GM21723 (cell line): ENCODE data around the gene SSX2IP.
"Not testable (repeated sequence)": the region's sequence is repeated elsewhere in the genome, so short reads cannot be mapped to it uniquely, and the experiment has no call there.

Experiments
- ATAC-seq: cut with Tn5 transposase; IDR thresholded peaks from one replicate; pipeline ENCODE4 v1.9.1; 2021; ENCODE audit warnings: mild to moderate bottlenecking, moderate library complexity; ENCODE audit not compliant: unreplicated experiment

The SSX2IP gene

DNA sequence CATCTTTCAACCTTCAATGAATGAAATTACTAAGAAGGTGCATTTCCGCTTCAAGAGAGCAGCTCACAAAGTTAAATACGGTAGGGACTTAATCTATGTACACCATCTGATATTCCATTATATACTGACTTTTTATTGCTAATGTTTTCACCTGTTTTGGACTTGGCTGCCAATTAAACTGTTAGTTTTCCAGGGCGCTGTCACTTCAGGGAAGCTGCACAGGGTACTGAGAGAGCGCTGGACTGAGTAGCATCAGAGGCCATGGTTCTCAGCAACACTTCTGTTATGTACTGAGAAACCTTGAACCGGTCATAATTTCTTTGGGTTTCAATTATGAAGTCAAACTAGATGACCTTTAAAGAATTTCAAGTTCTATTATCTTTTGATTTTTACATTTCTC is 8.2 kb downstream of the SSX2IP start:
- ATAC-seq = no peak

DNA sequence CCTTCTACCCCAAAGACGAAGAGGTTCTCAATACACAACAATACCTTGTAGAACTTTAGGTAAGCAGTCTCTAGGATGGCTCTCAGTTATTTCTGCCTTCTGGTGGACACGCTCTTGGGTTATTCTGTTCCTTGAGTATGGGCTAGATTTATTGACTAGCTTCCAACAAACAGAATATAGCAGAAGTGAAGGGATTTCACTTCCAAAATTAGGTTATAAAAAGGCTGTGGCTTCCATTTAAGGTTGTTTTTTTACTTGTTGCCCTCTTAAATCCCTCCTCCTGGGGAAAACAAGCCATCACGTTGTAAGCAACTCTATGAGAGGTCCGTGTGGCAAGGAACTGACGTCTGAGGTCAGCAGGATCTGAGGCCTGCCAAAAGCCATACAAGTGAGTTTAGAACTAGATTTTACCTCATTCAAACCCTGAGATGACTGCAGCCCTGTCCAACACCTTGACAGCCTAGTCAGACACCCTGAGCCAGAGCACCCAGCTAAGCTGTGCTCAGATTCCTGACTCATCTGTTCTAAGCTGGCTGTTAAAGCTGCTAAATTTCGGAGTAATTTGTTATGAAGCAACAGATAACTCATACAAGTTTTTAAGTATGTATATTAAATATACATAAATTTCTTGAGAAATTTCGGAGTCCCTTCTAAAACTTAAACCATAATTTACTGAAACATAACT is 12.7 kb downstream of the SSX2IP start:
- ATAC-seq = no peak

DNA sequence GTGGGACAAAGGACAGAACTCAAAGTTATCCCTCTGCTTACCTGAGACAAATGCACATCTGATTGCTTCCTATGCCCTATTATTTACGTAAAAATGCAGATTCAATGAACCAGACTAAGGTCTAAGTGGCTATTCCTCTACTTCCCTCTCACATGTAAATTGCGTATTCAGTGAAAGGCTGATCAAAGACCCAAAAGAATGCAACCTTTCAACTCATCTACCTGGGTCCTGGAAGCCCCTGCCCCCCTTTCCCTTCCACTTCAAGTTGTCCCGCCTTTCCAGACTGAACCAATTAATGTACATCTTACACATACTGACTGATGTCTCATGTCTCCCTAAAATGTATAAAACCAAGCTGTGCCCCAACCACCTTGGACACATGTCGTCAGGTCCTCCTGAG is 14.6 kb downstream of the SSX2IP start:
- no peak for ATAC-seq

GRCh38 chr1:84675106-84675505 is 15.2 kb downstream of the SSX2IP start:
- no peak for ATAC-seq

DNA sequence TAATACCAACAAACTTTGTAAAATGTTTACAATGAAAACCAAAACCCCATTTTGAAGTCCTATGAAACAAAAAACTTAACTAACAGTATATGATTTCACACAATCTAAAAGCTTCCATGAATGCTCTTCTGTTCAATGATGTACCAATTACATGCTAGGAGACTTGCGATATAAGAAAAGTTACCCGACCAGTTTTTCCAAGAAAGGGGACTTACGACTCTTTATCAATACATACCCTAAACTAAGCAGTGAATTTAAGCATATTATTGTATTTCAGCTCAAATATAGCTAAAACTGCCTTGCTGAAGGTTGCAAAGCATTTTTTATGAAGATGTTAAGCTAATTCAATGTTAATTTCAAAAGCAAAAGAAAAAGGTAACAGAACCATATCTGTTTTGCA is 15.6 kb downstream of the SSX2IP start:
- ATAC-seq = no peak

- ATAC-seq = no peak
Measured at GRCh38 chr1:84674021-84674420, 16.2 kb downstream of the SSX2IP start.

GRCh38 chr1:84672080-84672854 is 18.0 kb downstream of the SSX2IP start:
- ATAC-seq = no peak

GRCh38 chr1:84669831-84670230 is 20.4 kb downstream of the SSX2IP start:
- no peak for ATAC-seq

DNA sequence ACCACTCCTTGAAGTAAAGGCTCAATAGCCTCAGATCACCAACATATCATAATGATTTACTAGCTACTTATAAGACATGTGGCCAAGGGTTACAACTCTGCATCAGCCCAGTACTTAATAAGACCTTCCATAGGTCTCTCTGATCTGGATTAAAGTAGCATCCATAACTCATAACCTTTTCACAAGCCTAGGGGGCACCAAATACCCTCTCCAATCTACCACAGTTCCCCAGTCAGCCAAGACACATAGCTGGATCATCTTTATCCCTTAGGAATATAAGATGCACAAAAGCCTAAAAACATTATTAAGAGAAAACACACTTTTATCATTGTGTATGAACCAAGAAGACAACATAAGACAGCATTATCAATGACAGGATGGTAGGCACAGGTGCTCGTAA is 22.1 kb downstream of the SSX2IP start:
- ATAC-seq = no peak

DNA sequence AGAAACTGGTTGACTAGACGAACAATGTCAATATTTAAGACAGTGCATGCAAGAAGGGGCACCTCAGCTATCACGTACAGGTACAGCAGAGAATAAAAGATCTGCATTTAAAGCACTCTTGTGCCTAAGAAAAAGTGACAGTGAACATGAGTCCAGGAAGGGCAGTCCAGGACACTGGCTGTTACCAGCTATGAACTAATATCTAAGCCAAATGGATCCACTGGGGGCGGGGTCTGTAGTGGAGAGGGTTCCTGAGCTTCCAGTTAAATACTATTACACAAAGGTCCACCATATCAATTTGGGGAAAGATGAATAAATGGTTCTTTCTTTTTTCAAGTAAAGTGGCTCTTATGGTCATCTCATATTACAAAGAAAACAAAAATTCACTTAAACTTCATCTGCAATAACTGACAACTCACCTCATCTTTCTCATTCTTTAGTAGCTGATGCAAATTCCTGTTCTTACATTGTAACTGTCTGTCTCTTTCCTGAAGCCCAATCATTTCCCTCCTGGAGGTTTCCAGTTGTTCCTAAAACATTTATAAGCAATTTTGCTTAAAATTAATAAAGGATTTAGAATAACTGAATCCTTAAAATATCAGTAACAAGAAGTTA is 24.5 kb downstream of the SSX2IP start:
- ATAC-seq = no peak

DNA sequence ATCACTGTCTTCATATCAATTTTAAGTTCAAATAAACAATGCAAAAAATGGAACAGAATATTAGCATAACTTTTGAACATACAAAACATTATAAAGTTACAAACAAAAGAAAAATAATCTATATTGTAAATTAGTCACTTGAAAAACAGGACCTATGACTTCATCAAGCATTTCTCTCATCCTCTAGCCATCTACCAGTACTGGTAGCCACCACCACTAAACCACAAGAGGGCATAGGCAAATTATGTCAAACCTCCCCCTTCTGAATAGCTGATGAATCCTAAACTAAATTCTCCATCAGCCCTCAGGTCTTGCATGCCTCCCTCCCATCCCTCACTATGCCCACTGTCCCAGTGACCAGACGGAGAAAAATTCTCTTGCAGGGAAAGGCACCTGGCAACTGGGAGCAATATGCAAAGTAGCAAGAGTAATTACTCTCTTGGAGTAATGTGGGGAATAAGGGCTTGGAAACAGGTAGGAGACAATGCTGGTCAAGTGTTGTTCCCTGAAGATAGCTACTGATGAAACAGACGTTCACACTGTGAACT is 37.1 kb downstream of the SSX2IP start:
- ATAC-seq = no peak

DNA sequence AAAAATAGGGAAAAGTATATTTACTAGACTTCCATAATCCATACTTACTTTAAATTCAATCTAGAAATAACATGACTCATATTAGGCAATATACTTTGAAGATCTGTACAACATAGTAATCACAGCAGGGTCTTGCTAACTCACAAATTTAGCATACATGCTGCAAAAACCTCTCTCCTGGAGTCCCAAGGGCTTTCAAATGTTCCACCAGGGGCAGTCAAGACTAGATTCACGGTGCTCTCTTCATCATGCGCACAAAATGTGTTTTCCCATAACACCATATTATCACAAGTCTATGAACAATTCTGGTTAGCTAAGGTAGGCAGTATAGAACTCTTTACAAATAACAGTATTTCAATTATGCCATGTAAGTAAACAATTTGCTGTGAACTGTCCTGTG is 45.8 kb downstream of the SSX2IP start:
- ATAC-seq = no peak

- ATAC-seq = no peak
Measured at GRCh38 chr1:84643183-84643582, 47.1 kb downstream of the SSX2IP start.

- no peak for ATAC-seq
Measured at GRCh38 chr1:84642774-84643173, 47.5 kb downstream of the SSX2IP start.

- not testable (repeated sequence) for ATAC-seq
Measured at GRCh38 chr1:84639731-84640130, 50.5 kb downstream of the SSX2IP start.

GRCh38 chr1:84635429-84635828 is 54.8 kb downstream of the SSX2IP start:
- ATAC-seq = no peak

- ATAC-seq = no peak
Measured at GRCh38 chr1:84634536-84635205, 55.6 kb downstream of the SSX2IP start.

DNA sequence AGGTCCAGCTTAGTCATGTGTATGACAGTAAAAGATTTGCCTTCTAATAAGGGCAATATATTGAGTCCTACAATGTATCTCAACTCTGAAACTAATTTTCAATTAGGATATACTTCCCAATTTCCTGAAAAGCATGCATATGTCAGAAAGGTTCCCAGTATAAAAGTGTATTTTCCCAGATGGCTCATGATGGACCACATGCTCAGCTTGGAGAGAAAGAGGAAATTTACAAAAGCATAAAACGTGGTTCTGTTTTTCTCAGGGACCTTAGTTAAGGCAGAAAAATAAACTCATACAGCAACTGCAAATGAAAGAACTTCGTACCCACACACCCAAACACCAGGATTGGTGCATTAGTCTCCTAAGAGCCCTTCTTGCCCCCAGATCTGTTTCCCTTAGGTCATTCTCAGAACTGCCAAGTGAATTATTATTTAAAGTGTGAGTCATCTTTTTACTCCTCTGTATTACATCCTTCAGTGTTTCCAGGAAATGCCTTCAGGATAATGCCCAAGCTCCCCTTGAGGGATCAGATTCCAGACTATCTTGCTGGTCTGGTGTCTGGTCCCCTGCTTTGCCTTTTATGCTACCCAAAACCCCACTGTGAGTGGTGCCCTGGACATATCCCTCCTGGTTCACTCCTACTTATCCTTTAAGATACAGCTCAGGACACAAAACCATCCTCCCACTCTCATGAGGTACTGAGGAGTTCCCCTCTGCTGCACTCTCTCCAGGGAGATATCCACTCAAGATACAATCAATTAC is 57.4 kb downstream of the SSX2IP start:
- no peak for ATAC-seq

DNA sequence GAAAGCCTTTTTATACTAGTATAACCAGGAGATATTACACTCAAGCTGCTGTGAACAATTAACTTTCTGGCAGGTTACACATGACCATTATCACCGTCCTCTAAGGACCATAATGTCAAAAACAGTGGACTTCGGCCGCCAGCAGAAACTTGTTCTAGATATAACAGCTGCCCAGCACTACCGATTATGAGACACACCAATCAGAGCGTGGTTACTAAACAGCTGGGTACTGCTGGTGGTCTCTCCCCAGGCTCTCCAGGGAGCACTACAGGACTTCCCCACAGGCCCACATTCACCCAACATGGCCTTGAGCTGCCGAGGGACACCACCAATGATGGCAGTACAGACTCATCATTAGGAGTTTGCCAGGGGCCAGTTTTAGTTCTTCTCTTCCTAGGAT is 58.1 kb downstream of the SSX2IP start:
- no peak for ATAC-seq

GRCh38 chr1:84624876-84625275 is 65.4 kb downstream of the SSX2IP start:
- ATAC-seq = no peak

DNA sequence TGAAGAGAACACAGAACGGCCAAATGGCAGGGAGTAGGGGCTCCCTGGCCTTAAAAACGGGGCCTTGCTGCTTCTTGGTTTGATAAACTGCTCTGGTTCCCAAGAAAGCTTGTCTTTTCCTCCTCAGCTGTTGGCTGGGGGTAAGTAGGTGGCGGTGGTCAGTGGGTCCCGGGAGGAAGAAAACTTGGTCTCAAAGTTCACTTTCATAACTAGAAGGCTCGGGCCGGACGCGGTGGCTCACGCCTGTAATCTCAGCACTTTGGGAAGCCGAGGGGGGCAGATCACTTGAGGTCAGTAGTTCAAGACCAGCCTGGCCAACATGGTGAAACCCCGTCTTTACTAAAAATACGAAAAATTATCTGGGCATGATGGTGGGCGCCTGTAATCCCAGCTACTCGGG is 68.7 kb downstream of the SSX2IP start:
- ATAC-seq = no peak
